ENCODE measurements around the gene ELK3.

ELK3 gene

GRCh38 chr12:96213869-96214268, 19.7 kb downstream of the ELK3 start:
- no peak for DNase-seq

- no peak for DNase-seq
Observed at GRCh38 chr12:96215919-96216273, 21.7 kb downstream of the ELK3 start.

DNA sequence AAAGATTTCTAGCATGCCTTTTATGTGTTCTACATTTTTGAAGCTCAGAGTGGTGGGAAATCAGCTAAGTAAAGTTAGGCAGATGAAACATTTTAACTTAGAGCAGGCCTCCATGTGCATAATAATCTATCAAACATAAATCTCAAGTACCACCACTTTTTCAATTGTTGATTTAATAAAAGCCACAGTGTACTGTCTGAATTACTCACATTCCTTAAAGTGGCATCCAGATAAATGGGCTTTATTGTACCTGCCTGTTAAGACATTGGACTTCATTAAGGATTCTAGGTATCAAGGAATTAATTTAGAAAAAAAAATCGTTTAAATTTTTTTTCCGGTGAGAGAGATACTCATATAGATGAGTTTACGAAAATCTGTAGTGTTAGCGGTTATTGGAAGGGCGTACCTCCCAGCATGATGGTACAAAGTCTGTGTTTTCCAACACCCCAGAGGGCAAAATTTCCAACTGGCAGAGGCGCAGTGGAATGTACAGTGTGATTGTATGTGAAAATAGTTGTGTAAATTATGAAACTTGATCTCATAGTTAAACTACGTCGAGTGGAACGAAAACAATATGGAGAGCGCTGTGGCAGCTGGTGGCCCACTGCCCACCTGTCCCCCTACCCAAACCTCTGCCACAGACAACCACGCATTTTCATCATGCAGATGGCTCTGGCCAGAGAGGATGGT, 25.0 kb downstream of the ELK3 start:
- DNase-seq: no peak

DNA sequence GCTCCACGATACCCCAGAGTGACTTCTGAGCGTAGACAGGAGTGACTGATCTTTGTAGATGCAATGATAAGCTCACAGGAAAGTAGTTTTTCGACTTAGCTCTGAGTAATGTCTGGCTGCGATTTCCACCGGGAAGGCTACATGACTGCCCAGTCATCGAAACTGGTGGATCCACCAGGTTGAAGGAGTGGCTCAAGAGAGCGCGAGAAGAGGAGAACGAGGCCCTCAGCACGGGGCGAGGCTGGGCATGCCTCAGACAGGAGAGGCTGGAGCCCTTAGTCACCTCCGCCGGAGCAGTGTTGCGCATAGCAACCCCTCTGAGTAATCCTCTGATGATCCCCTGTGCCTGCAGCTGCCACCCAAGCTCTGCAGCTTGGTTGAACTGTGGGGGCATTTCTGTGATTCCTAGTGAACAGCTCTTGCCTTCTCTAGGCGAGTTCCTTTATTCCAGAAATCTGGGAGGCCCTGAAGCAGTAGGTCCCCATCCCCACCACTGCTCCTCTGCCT, 25.6 kb downstream of the ELK3 start:
- no peak for DNase-seq

GRCh38 chr12:96220902-96221301, 26.7 kb downstream of the ELK3 start:
- DNase-seq: no peak

DNA sequence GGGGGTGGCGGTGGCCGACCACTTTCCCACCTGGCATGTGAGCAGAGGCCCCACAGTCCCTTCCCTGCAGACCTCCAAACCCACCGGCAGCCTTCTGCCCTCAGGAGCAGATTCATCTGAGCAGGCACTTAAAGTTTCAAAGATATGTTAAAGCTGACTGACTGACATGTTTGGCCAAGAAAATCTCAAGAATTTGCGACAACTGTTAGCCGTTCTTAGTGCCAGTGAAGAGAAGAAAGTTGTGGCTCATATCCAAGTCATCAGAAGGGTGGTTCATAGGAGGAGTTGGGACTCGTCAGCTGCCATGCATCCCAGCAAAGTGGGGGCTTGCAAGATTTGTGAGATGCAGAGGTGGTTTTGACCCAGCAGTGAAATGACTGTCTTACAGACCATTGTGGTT, 27.2 kb downstream of the ELK3 start:
- DNase-seq: no peak

DNA sequence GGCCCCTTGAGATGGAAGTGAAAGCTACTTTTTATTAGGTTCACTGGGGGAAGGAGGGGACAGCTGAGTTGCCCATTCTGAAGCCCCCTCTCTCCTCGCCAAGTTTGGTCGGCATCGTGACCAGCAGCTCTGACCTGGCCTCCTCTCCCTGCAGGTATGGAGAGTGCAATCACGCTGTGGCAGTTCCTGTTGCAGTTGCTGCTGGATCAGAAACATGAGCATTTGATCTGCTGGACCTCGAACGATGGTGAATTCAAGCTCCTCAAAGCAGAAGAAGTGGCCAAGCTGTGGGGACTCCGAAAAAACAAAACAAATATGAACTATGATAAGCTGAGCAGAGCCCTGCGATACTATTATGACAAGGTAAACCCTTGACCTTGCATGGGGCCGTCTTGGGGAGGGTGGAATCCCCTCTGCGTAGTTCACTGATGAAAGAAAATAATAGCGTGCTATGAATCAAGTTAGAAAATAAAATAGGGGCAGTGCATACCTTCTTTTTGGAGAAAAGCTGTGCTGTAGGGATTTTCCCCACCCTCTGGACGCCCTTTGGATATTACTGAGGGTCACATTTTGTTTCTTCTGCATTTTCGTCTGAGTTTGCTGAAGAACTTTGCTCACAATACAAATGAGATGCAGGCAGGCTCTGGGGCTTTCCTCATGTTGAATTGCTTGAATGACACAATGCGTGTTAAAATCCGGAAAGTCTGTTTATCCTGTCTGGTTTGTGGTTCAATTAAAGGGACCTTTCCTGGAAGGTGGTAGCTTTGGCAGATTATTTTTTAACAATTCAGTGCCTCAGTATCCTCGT, 29.4 kb downstream of the ELK3 start:
- DNase-seq: no peak

GRCh38 chr12:96224219-96224615, 30.0 kb downstream of the ELK3 start:
- no peak for DNase-seq

GRCh38 chr12:96225044-96225855, 31.1 kb downstream of the ELK3 start:
- no peak for DNase-seq

DNA sequence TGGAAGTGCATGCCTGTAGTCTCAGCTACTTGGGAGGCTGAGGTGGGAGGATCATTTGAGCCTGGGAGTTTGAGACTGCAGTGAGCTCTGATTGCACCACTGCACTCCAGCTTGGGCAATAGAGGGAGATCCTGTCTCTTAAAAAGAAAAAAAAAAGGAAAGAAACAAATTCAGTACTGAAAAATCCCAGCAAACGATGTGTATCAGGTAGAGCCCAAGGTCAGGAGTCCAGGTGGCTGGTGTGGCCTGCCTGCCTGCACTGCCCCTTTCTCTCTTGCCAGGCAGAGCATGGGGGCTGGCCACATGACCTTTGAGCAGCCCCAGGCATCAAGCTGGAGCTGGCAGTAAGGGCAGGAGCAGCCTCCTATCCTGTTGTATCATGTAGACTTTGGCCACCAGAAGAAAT, 31.8 kb downstream of the ELK3 start:
- DNase-seq: no peak

DNA sequence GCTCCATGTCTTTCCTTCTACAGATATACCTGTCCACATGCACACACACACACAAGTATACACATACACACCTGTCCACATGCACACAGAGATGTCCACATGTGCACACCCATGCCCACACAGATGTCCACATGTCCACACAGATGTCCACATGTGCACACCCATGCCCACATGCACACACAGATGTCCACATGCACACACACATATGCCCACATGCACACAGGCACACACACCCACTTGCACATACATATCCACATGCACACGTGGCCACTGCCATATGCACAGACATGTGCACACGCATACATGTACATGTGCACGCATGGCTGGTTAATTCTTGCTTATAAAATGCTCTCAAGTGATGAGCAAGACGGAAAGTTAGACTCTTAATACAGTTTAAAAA, 32.2 kb downstream of the ELK3 start:
- no peak for DNase-seq

DNA sequence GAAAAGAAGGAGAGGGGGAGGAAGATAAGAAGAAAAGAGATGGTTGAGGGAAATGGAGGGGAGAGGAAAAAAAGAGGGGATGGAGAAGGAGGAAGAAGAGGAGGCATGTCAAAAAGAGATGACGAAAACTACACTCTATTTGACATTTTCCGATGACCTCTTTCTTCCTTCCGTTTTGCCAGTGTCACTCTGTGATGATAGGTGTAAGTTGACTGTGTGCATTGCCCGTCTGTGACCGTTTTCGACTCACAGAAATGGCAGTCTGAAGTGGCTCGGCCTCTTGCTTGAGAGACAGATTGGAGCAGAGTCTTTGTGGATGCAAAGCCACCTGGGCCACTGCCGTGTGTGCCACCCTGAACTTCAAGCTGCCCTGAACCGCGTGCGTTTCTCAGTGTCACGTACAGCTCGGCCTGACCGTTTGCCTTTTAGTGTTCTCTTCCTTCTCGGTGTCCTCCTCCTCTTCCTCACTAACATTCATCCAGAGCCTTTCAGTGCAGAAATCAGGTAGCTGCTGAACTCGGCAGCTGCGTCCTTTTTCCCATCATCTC, 32.7 kb downstream of the ELK3 start:
- DNase-seq: no peak

DNA sequence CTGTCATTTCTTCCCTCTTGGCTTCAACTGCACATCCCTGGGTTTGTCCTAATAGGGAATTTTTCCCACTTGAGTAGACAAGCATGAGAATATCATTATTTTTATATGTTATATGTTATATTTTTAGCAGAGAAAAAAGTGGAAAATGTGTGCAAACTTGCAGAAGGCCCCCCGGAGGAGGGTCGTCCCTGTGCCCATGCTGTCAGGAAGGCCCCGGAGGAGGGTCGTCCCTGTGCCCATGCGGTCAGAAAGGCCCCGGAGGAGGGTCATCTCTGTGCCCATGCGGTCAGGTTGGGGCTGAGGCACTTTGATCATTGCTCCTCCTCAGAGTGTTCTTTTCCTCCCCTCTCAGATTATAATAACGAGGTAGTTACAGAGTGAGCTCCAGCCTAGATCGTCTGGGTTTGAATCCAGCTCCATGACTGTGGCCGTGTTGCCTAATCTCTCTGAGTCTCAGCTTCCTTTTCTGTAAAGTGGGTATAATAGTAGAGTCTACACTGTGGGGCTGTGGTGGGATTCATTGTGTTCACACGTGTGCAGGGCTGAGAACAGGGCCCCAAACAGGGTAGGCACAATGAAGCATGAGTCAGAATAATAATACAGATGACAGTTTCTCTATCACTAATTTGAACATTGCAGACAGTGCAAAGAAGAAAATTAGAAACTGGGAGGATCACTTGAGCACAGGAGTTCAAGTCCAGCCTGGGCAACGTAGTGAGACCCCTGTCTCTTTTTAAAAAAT, 33.4 kb downstream of the ELK3 start:
- DNase-seq: no peak

DNA sequence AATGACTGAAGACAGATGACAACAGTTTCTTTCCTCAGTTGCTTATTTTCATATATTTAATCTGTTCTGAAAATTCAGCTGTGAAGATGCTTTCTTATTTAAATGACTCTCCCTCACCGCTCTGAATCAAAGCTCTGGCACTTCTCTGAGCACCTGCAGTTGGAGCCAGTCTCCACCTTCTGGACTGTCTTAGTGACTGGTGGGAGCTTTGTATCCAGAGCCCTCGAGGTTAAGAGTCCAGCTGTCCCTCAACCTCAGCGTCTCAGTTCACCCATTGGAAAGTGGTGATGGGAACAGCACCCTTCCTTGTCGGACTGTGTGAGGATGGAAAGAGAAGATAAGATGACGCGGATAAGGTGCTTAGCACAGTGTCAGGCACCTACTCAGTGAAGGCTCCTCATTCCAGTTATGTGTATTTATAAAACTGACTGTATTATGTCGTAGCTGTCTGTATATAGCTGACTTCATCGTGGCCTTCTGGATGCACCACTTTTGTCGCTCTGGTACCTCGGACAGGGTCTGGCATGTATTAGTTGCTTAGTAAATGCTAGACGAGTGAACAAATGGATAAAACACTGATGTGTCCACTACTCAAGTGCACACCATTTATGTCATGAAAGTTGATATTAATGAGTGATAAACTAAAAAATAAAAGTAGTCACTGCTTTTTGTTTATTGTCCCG, 34.5 kb downstream of the ELK3 start:
- no peak for DNase-seq

DNA sequence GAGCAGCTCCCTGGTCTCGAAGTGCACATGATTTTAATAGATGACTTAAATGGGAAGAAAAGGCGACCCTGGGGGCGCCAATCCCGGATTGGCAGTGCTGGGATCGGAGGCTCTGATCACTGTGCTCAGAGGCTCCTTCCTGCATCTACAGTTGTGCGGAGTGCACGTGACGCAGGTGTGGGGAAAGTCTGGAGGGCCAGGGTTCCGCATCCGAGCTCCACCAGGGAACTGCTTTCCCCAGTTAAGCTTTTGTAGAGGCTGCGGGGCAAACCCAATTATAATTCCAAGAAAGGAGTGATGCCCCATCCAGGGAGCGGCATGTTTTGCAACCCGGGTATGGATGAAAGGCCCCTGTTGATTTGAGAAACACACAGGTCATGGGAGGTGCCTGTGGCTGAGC, 36.5 kb downstream of the ELK3 start:
- DNase-seq: no peak

- DNase-seq: no peak
Observed at GRCh38 chr12:96233168-96233567, 39.0 kb downstream of the ELK3 start.

GRCh38 chr12:96233939-96234461, 39.8 kb downstream of the ELK3 start:
- no peak for DNase-seq

GRCh38 chr12:96234591-96235483, 40.7 kb downstream of the ELK3 start:
- no peak for DNase-seq

DNA sequence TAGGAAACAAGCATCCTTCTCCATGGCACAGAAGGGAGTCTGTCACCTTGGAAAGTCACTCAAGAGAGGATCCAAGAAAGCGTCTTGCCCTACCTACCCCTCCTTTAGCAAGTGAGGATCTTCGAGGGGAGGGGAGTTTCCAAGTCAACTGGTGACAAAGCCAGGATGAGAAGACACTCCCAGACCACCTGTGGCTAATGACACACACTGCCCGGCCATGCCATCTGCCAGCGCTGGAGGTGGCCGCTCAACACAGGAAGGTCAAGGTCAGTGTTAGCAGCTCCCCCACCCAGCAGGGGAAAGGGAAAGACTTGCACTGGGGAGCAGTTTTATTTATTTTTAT, 41.3 kb downstream of the ELK3 start:
- DNase-seq: no peak

GRCh38 chr12:96236221-96236822, 42.1 kb downstream of the ELK3 start:
- no peak for DNase-seq
